ENCODE results near the gene WDR77.

DNA sequence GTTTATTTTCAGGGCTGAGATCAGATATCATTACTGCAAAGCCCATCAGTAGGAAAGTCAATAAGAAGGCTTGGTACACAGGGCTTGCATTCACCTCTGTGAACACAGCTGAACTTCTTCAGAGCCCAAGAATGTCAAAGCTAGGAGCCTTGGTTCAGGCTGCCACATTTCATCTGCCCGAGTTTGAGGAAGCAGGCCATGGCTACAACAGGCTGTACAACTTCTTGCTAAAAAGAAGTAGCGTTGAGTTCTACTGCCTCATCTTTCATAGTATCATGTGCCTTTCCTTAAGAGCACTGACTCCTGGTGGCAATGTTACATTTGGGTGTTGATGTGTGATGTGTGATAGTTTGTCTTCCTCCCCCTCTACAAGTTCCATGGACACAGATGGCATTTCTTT is 34.8 kb upstream of the WDR77 start:
- TF ChIP-seq SP1 (IDR thresholded peaks at IDR 0.05): no peak
- no peak for TF ChIP-seq FOXA1 (IDR thresholded peaks at IDR 0.05)
- TF ChIP-seq ZNF384 (IDR thresholded peaks at IDR 0.05): no peak
- TF ChIP-seq HDGF (IDR thresholded peaks at IDR 0.05; ENCODE audit: borderline replicate concordance): no peak
- TF ChIP-seq, protein P1, sequence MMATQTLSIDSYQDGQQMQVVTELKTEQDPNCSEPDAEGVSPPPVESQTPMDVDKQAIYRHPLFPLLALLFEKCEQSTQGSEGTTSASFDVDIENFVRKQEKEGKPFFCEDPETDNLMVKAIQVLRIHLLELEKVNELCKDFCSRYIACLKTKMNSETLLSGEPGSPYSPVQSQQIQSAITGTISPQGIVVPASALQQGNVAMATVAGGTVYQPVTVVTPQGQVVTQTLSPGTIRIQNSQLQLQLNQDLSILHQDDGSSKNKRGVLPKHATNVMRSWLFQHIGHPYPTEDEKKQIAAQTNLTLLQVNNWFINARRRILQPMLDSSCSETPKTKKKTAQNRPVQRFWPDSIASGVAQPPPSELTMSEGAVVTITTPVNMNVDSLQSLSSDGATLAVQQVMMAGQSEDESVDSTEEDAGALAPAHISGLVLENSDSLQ (IDR thresholded peaks at IDR 0.05): no peak
- no peak for TF ChIP-seq L3MBTL2 (conservative IDR thresholded peaks at IDR 0.05)
- no peak for TF ChIP-seq SUZ12 (IDR thresholded peaks at IDR 0.05)
- TF ChIP-seq TARDBP (IDR thresholded peaks at IDR 0.05): no peak
- no peak for TF ChIP-seq ELF4 (IDR thresholded peaks at IDR 0.05)

Data from HEK293T (cell line).